Erythroblast (primary cell): Measurements from ENCODE around the gene TSPAN12.

Experiments
- DNase-seq, 2 experiments: peaks; one replicate each; lab custom pipeline; 2025; lab: John Stamatoyannopoulos, UW
- GATA1 ChIP-seq: IDR thresholded peaks from 2 replicates; pipeline ENCODE4 v1.6.1; 2011; ENCODE audit warnings: low read depth, mild to moderate bottlenecking, control low read depth, low read length, moderate library complexity
- POLR2A ChIP-seq: IDR thresholded peaks from 2 replicates; pipeline ENCODE4 v1.6.1; 2011; ENCODE audit warnings: mild to moderate bottlenecking, low read length

Gene TSPAN12

DNA sequence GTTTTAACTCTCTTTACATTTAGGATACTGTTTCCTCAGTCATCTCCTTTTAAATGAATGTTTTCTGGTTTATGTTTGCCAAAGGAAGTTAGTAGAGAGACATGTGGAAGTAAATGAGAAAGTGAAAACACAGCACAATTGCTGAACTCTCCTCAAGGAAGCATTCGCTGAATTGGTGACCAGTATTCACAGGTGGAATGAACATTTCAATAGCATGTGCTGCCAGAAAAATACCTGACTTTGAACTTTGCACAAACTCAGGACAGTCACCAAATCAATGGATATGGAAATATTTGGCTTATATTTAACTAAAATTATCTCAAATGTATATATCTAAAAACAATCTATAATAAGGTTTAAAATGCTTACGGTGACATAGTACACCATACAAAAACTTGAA lies 28.5 kb downstream of the TSPAN12 start:
- DNase-seq: no peak
- TF ChIP-seq GATA1: no peak
- no peak for TF ChIP-seq POLR2A

- no peak for TF ChIP-seq GATA1
- no peak for TF ChIP-seq POLR2A
- no peak for DNase-seq
These were observed 29.4 kb downstream of the TSPAN12 start for GRCh38 chr7:120828528-120828927.

- TF ChIP-seq POLR2A (no peak), GATA1 (no peak)
- DNase-seq: no peak
These were observed 30.4 kb downstream of the TSPAN12 start for GRCh38 chr7:120827371-120828118.

GRCh38 chr7:120825576-120825975 lies 32.4 kb downstream of the TSPAN12 start:
- TF ChIP-seq GATA1 (no peak), POLR2A (no peak)
- no peak for DNase-seq

GRCh38 chr7:120825152-120825551 lies 32.8 kb downstream of the TSPAN12 start:
- TF ChIP-seq GATA1 (no peak), POLR2A (no peak)

DNA sequence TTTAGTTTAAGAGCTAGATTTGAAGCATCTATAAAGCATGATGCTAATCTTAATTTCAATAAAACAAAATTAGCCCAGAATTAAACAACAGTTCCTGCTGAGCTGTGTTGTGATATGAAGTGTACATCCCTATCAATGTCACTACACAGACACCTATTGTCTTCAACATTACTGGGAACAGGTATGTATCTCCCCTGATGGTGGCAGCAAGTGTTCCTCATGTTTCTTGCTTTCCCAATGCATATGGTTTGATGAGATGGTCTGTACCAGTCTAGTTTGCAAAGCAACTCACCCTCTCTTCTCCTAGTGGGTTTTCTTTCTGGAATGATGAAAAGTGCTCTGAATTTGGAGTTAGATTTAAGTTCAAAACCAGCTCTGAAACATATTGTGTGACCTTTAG lies 38.1 kb downstream of the TSPAN12 start:
- TF ChIP-seq GATA1 (no peak), POLR2A (no peak)

More at GRCh38 chr7:120825152-120825551, 32.8 kb downstream of the TSPAN12 start:
- no peak for DNase-seq

GRCh38 chr7:120817851-120818250 lies 40.1 kb downstream of the TSPAN12 start:
- TF ChIP-seq GATA1: no peak
- no peak for TF ChIP-seq POLR2A
- no peak for DNase-seq

More for the DNA sequence above, 38.1 kb downstream of the TSPAN12 start:
- no peak for DNase-seq

DNA sequence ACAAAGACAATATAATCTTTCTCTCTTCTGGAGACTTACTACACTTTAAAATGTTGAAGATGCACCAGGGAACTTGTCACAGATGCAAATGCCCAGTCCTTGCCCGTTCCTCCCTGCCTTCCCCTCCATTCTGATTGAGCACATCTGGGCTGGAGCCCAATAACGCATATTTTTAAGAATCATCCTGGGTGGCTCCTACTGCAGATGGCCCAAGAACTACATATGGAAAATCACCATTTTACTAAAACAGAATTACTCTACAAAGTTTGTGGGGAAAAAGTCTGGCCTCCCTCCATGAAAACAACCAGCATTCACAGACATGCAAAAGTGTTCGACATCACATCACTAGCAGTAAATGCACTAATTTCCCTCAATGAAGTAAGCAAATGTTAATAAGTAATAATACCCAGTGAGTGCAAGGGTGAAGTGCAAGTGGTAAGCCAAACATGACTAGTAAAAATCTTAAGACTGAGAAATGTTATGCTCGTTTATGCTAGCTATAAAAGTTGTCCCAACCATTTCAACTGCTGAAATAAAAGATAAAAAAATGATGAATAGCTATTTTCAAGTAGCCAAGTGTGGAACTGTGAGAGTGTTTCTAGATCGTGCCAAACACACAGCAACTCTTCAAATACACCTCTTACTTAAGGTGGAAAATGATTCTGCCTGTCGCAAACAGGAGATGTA lies 43.5 kb downstream of the TSPAN12 start:
- TF ChIP-seq POLR2A (no peak), GATA1 (no peak)
- DNase-seq: no peak

GRCh38 chr7:120813546-120814252 lies 44.2 kb downstream of the TSPAN12 start:
- no peak for DNase-seq
- no peak for TF ChIP-seq GATA1
- TF ChIP-seq POLR2A: no peak

GRCh38 chr7:120813089-120813488 lies 44.9 kb downstream of the TSPAN12 start:
- no peak for TF ChIP-seq GATA1
- no peak for TF ChIP-seq POLR2A
- DNase-seq: no peak

GRCh38 chr7:120809260-120809659 lies 48.7 kb downstream of the TSPAN12 start:
- no peak for TF ChIP-seq GATA1
- TF ChIP-seq POLR2A: no peak
- no peak for DNase-seq

DNA sequence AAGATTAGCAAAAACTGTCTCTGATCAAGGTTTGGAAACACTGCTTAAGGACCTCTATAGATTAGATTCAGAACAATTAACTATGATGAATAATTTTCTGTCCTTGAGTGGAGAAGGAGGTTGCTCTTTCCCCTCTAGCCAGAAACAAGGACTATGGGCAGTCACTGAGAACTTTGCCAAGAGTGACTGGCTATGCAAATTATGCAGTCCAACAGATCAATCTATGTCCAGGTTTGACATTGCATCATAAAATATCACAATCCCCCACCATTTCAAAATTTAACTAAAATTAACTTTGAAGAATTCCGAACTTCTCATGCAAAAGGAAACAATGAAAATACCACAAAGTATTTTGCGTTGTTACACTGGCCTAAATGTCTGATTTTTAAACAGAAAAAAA lies 50.6 kb downstream of the TSPAN12 start:
- TF ChIP-seq POLR2A: no peak
- TF ChIP-seq GATA1: no peak
- DNase-seq: no peak

- no peak for TF ChIP-seq GATA1
- TF ChIP-seq POLR2A: no peak
- no peak for DNase-seq
These were observed 51.3 kb downstream of the TSPAN12 start for GRCh38 chr7:120806669-120807068.

GRCh38 chr7:120805636-120806388 lies 52.1 kb downstream of the TSPAN12 start:
- TF ChIP-seq GATA1 (no peak), POLR2A (no peak)
- peak; percentile 56 to 79 for DNase-seq

DNA sequence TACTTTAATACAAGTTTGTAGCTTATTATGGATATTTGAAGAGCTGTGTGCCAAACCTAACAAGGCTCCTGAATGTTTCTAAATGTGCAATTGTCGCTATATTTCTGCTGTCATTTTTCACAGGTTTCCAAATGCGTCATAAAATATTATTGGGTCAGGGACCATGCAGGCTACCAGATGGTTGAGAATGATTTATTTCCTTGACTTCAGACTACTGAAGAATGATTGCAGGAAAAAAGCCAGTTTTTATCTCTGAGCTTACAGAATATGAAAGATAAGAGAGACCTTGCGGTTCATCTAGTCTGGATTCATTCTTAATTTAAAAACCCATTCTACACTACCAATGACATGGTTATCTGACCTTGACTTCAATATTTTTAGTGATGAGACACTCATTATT lies 55.2 kb downstream of the TSPAN12 start:
- TF ChIP-seq GATA1 (no peak), POLR2A (no peak)

More for the DNA sequence above, 55.2 kb downstream of the TSPAN12 start:
- no peak for DNase-seq
